NCI-H345 treated with DMSO at 0.1 percent for 48 hours (cell line): Measurements from ENCODE around the gene FLT1.

ENCODE experiments used
- DNase-seq: peaks from one replicate; lab custom pipeline; 2025; ENCODE audit not compliant: unreplicated experiment; lab: John Stamatoyannopoulos, UW

The FLT1 gene

GRCh38 chr13:28494778-28495537, at the start of gene FLT1:
Gene FLT1, minus strand, starts transcription at chr13:28495128. Its CDS starts 285 bp downstream, at chr13:28494843.
- no peak for DNase-seq

GRCh38 chr13:28544026-28544425, 49.1 kb upstream of the FLT1 start:
- no peak for DNase-seq

GRCh38 chr13:28542804-28543203, 47.9 kb upstream of the FLT1 start:
- no peak for DNase-seq

- DNase-seq, result no peak
Measured at GRCh38 chr13:28541966-28542365, 47.0 kb upstream of the FLT1 start.

GRCh38 chr13:28540612-28541011, 45.7 kb upstream of the FLT1 start:
- no peak for DNase-seq

- no peak for DNase-seq
Measured at GRCh38 chr13:28539625-28540286, 44.8 kb upstream of the FLT1 start.

GRCh38 chr13:28538932-28539331, 44.0 kb upstream of the FLT1 start:
- no peak for DNase-seq

- no peak for DNase-seq
Measured at GRCh38 chr13:28537171-28537570, 42.2 kb upstream of the FLT1 start.

- no peak for DNase-seq
Measured at GRCh38 chr13:28536371-28536770, 41.4 kb upstream of the FLT1 start.

- no peak for DNase-seq
Measured at GRCh38 chr13:28535734-28536133, 40.8 kb upstream of the FLT1 start.

- DNase-seq, result no peak
Measured at GRCh38 chr13:28534801-28535200, 39.9 kb upstream of the FLT1 start.

GRCh38 chr13:28534210-28534609, 39.3 kb upstream of the FLT1 start:
- DNase-seq, result no peak

- DNase-seq, result no peak
Measured at GRCh38 chr13:28533441-28534166, 38.7 kb upstream of the FLT1 start.

GRCh38 chr13:28533125-28533436, 38.2 kb upstream of the FLT1 start:
- no peak for DNase-seq

- DNase-seq, result no peak
Measured at GRCh38 chr13:28532388-28533124, 37.6 kb upstream of the FLT1 start.

- DNase-seq, result no peak
Measured at GRCh38 chr13:28531845-28532387, 37.0 kb upstream of the FLT1 start.

- DNase-seq, result peak; percentile 15
Measured at GRCh38 chr13:28531077-28531844, 36.3 kb upstream of the FLT1 start.

- peak; percentile 15 for DNase-seq
Measured at GRCh38 chr13:28530729-28531076, 35.8 kb upstream of the FLT1 start.

GRCh38 chr13:28529836-28530235, 34.9 kb upstream of the FLT1 start:
- DNase-seq, result no peak

- no peak for DNase-seq
Measured at GRCh38 chr13:28528848-28529247, 33.9 kb upstream of the FLT1 start.

- no peak for DNase-seq
Measured at GRCh38 chr13:28528388-28528787, 33.5 kb upstream of the FLT1 start.
